Cortex of kidney (tissue), 1 donor: ENCODE measurements around the gene NIPBL.
"Not testable (repeated sequence)": the region's sequence is repeated elsewhere in the genome, so short reads cannot be mapped to it uniquely, and the experiment has no call there.

ENCODE experiments used
- DNase-seq: peaks from one replicate; lab custom pipeline; 2025; lab: John Stamatoyannopoulos, UW

NIPBL gene

GRCh38 chr5:36949593-36949992, 73.0 kb downstream of the NIPBL start:
- no peak for DNase-seq

- no peak for DNase-seq
Measured at GRCh38 chr5:36950586-36951457, 74.3 kb downstream of the NIPBL start.

GRCh38 chr5:36953043-36953442, 76.5 kb downstream of the NIPBL start:
- no peak for DNase-seq

GRCh38 chr5:36957953-36958537, 81.5 kb downstream of the NIPBL start:
- DNase-seq = no peak

- no peak for DNase-seq
Measured at GRCh38 chr5:36958612-36959011, 82.0 kb downstream of the NIPBL start.

GRCh38 chr5:36965179-36965578, 88.6 kb downstream of the NIPBL start:
- no peak for DNase-seq

- no peak for DNase-seq
Measured at GRCh38 chr5:36969700-36970395, 93.3 kb downstream of the NIPBL start.

GRCh38 chr5:36978196-36978595, 101.6 kb downstream of the NIPBL start:
- DNase-seq = no peak

GRCh38 chr5:36982146-36982545, 105.6 kb downstream of the NIPBL start:
- no peak for DNase-seq

GRCh38 chr5:36985387-36985786, 108.8 kb downstream of the NIPBL start:
- DNase-seq = no peak

GRCh38 chr5:36988396-36988795, 111.8 kb downstream of the NIPBL start:
- DNase-seq = no peak

- DNase-seq = no peak
Measured at GRCh38 chr5:36998578-36998977, 122.0 kb downstream of the NIPBL start.

- DNase-seq = no peak
Measured at GRCh38 chr5:37002176-37002751, 125.7 kb downstream of the NIPBL start.

GRCh38 chr5:37005252-37005651, 128.7 kb downstream of the NIPBL start:
- no peak for DNase-seq

GRCh38 chr5:37005946-37006540, 129.5 kb downstream of the NIPBL start:
- no peak for DNase-seq

GRCh38 chr5:37013181-37013580, 136.6 kb downstream of the NIPBL start:
- not testable (repeated sequence) for DNase-seq

GRCh38 chr5:37014321-37014720, 137.8 kb downstream of the NIPBL start:
- no peak for DNase-seq

- DNase-seq = no peak
Measured at GRCh38 chr5:37015795-37016666, 139.5 kb downstream of the NIPBL start.

- no peak for DNase-seq
Measured at GRCh38 chr5:37028910-37029309, 152.3 kb downstream of the NIPBL start.

GRCh38 chr5:37029436-37029835, 152.9 kb downstream of the NIPBL start:
- no peak for DNase-seq

GRCh38 chr5:37034955-37035354, 158.4 kb downstream of the NIPBL start:
- no peak for DNase-seq
